GM21526 (cell line): Measurements from ENCODE around the gene IFT81.
"Not testable (repeated sequence)": the region's sequence is repeated elsewhere in the genome, so short reads cannot be mapped to it uniquely, and the experiment has no call there.

Experiments used
- ATAC-seq: cut with Tn5 transposase; IDR thresholded peaks from one replicate; pipeline ENCODE4 v1.9.1; 2021; ENCODE audit warnings: moderate library complexity; ENCODE audit not compliant: unreplicated experiment, low FRiP score

Gene IFT81

GRCh38 chr12:110107369-110108281, 16.5 kb upstream of the IFT81 start:
- no peak for ATAC-seq

GRCh38 chr12:110108309-110109036, 15.7 kb upstream of the IFT81 start:
- no peak for ATAC-seq

- no peak for ATAC-seq
These were observed 14.9 kb upstream of the IFT81 start for GRCh38 chr12:110109037-110109836.

GRCh38 chr12:110109837-110110535, 14.2 kb upstream of the IFT81 start:
- no peak for ATAC-seq

GRCh38 chr12:110111476-110112334, 12.5 kb upstream of the IFT81 start:
- ATAC-seq, result no peak

GRCh38 chr12:110112335-110112660, 11.9 kb upstream of the IFT81 start:
- ATAC-seq, result no peak

- no peak for ATAC-seq
These were observed 9.6 kb upstream of the IFT81 start for GRCh38 chr12:110114528-110114937.

GRCh38 chr12:110115675-110116074, 8.5 kb upstream of the IFT81 start:
- ATAC-seq, result no peak

GRCh38 chr12:110116623-110117022, 7.5 kb upstream of the IFT81 start:
- ATAC-seq, result no peak

- ATAC-seq, result not testable (repeated sequence)
These were observed 6.9 kb upstream of the IFT81 start for GRCh38 chr12:110117210-110117609.

GRCh38 chr12:110117956-110118685, 6.0 kb upstream of the IFT81 start:
- ATAC-seq, result no peak

- no peak for ATAC-seq
These were observed 1.2 kb upstream of the IFT81 start for GRCh38 chr12:110122929-110123328.

GRCh38 chr12:110123919-110124268, 263 bp upstream of the IFT81 start:
- peak; percentile 54 for ATAC-seq

GRCh38 chr12:110126557-110126956, 2.4 kb downstream of the IFT81 start:
- ATAC-seq, result no peak

GRCh38 chr12:110134691-110135411, 10.7 kb downstream of the IFT81 start:
- no peak for ATAC-seq

- ATAC-seq, result no peak
These were observed 11.6 kb downstream of the IFT81 start for GRCh38 chr12:110135806-110136205.

GRCh38 chr12:110137786-110138185, 13.6 kb downstream of the IFT81 start:
- ATAC-seq, result no peak

GRCh38 chr12:110141389-110141788, 17.2 kb downstream of the IFT81 start:
- ATAC-seq, result no peak
